Body of pancreas (tissue), 4 donors: Measurements from ENCODE around the gene MSANTD3.

Experiments
- CTCF ChIP-seq, 7 experiments: fragments of 450-650 bp in 4 of 7; fragments of 200-600 bp in 3 of 7; sonication (generic) in 3 of 7; IDR thresholded peaks; one replicate each; pipeline ENCODE4 v1.5.1; 2016 to 2019; ENCODE audit warnings: antibody characterized with exemption in 7 of 7
- POLR2A ChIP-seq, 3 donors: fragments of 450-650 bp; IDR thresholded peaks; one replicate each; pipeline ENCODE4 v1.6.1; 2016; ENCODE audit warnings: antibody characterized with exemption in 3 of 3, mild to moderate bottlenecking in 2 of 3

GRCh38 chr9:100478192-100478591, 51.2 kb downstream of the MSANTD3 start:
- TF ChIP-seq CTCF (IDR thresholded peaks at IDR 0.05) (no peak), POLR2A (IDR thresholded peaks at IDR 0.05) (no peak)
